SK-N-MC (cell line): ENCODE data around the gene OPRL1.

Experiments used
- DNase-seq: peaks from one replicate; pipeline ENCODE4 v3.0.0-alpha.2; 2011; ENCODE audit warnings: low read depth, low spot score
- H3K27ac ChIP-seq: fragments of 200-600 bp; sonication (generic); 2 replicates; pipeline ENCODE4 v1.5.1; 2016; ENCODE audit warnings: mixed run types
- H3K36me3 ChIP-seq: fragments of 200-600 bp; sonication (generic); 2 replicates; pipeline ENCODE4 v1.6.1; 2017; ENCODE audit warnings: antibody characterized with exemption, low read length, mixed read lengths; ENCODE audit not compliant: insufficient read depth
- H3K4me3 ChIP-seq: fragments of 200-600 bp; sonication (generic); 2 replicates; pipeline ENCODE4 v1.5.1; 2016
- H3K9ac ChIP-seq: fragments of 200-600 bp; sonication (generic); 2 replicates; pipeline ENCODE4 v1.8.0; 2017; ENCODE audit warnings: mixed run types, mixed read lengths; ENCODE audit not compliant: insufficient read length
- H3K9me3 ChIP-seq: fragments of 200-600 bp; sonication (generic); 2 replicates; pipeline ENCODE4 v1.6.1; 2017; ENCODE audit warnings: low read depth, mild to moderate bottlenecking, antibody characterized with exemption, low read length, moderate library complexity, mixed read lengths
- EZH2 ChIP-seq: fragments of 200-600 bp; sonication (generic); IDR thresholded peaks from one replicate; pipeline ENCODE4 v1.6.1; 2017; ENCODE audit warnings: antibody characterized with exemption
- FOXP2 ChIP-seq: optimal IDR thresholded peaks from 2 replicates; pipeline ENCODE3; 2011; ENCODE audit warnings: mild to moderate bottlenecking, moderate library complexity; ENCODE audit not compliant: insufficient read depth; ENCODE audit errors: extremely low read length, control extremely low read depth
- POLR2AphosphoS5 ChIP-seq: IDR thresholded peaks from 2 replicates; pipeline ENCODE4 v1.6.1; 2012; ENCODE audit warnings: mild to moderate bottlenecking, low read depth, low read length, borderline replicate concordance

Gene OPRL1

GRCh38 chr20:64080013-64080812 lies at the start of gene OPRL1:
TSS of gene OPRL1 (plus strand) at chr20:64080082. CDS start at chr20:64092721, 12,639 bp downstream.
- Histone ChIP-seq H3K4me3 (peak within 1 kb of the TSS; percentile 91), H3K9ac (peak within 1 kb of the TSS; percentile 85), H3K27ac (no peak within 1 kb of the TSS), H3K36me3 (no peaks in the 10 kb centered on the region), H3K9me3 (no peaks in the 10 kb centered on the region)
- DNase-seq, result no peak
- no peak for TF ChIP-seq FOXP2
- TF ChIP-seq EZH2, result no peak
- TF ChIP-seq POLR2AphosphoS5, result no peak

DNA sequence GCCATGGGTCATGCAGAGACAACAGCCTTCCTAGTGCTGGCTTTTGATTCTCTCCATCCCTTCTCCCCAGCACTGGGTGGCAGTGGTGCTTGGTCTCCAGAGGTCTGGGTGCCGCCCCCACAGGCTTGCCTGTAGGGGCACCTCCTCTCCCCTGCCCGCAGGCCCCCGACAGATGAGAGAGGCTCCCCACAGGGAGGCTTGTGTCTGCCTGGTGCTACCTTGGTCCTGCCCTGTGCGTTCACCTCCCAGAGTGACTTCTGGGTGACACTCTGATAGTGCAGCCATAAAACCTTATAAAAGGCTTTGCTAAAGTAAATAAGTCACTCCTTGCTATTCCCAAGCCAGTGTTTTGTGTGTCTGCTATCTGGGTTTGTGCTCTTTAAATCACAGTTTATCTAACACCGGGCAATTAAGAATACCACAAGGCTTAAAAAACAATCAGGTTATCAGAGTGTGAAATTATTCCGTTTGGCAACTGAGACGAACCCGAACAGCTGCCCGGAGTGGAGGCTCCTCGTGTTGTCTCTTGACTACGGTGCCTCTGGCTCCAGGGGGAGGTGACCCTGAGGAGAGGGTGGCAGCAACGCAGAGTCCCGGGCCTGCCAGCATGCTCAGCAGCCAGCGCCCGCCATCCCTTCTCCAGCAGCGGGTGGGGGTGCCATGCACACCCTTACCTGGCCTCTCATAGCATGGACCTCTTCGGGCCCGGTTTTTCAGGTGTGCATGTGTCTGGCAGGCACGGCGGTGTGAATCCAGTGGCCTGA lies 49.3 kb upstream of the OPRL1 start:
- no peak for TF ChIP-seq FOXP2
- TF ChIP-seq POLR2AphosphoS5, result no peak
- TF ChIP-seq EZH2, result no peak
- Histone ChIP-seq H3K36me3 (peaks cover 46% of the 10 kb centered on the region; the same call in 1 of the 2 replicates), H3K4me3 (no peak overlapping the region), H3K27ac (no peak overlapping the region), H3K9me3 (no peaks in the 10 kb centered on the region), H3K9ac (no peak overlapping the region)
- DNase-seq, result no peak

DNA sequence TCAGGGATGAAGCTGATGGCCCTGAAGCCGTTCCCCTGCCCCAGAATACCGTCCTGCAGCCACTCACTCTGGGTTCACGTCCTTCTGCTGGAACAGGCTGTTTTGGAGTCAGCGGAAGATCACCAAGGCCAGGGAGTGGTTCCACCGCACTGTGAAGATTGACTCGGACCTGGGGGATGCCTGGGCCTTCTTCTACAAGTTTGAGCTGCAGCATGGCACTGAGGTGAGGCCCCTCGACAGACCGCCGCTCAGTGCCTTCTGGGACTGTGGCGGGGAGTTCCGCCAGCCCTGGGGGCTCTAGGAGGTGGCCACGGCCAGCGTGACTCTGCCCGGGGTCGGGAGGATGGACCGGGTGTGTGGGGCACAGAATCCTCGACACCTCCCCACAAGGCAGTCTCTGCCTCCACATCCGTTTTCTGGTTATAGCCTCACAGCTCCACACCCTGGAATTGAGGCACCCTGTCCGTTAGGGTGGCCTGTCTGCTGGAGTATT lies 48.0 kb upstream of the OPRL1 start:
- Histone ChIP-seq H3K9me3 (no peaks in the 10 kb centered on the region), H3K36me3 (peaks cover 36% of the 10 kb centered on the region; the same call in 1 of the 2 replicates), H3K4me3 (no peak overlapping the region), H3K27ac (no peak overlapping the region), H3K9ac (no peak overlapping the region)
- DNase-seq, result no peak
- no peak for TF ChIP-seq POLR2AphosphoS5
- TF ChIP-seq EZH2, result no peak
- TF ChIP-seq FOXP2, result no peak

- TF ChIP-seq EZH2 (no peak), POLR2AphosphoS5 (no peak), FOXP2 (no peak)
- Histone ChIP-seq H3K4me3 (no peak overlapping the region), H3K9ac (no peak overlapping the region), H3K27ac (no peak overlapping the region), H3K9me3 (no peaks in the 10 kb centered on the region), H3K36me3 (peaks cover 25% of the 10 kb centered on the region; the same call in 1 of the 2 replicates)
- no peak for DNase-seq
These were observed 46.9 kb upstream of the OPRL1 start for GRCh38 chr20:64032706-64033624.

- no peak for TF ChIP-seq EZH2
- TF ChIP-seq FOXP2, result no peak
- no peak for TF ChIP-seq POLR2AphosphoS5
- Histone ChIP-seq H3K36me3 (peaks cover 19% of the 10 kb centered on the region; the same call in 1 of the 2 replicates), H3K27ac (no peak overlapping the region), H3K9ac (no peak overlapping the region), H3K4me3 (no peak overlapping the region), H3K9me3 (no peaks in the 10 kb centered on the region)
- DNase-seq, result no peak
These were observed 45.8 kb upstream of the OPRL1 start for GRCh38 chr20:64033981-64034493.

DNA sequence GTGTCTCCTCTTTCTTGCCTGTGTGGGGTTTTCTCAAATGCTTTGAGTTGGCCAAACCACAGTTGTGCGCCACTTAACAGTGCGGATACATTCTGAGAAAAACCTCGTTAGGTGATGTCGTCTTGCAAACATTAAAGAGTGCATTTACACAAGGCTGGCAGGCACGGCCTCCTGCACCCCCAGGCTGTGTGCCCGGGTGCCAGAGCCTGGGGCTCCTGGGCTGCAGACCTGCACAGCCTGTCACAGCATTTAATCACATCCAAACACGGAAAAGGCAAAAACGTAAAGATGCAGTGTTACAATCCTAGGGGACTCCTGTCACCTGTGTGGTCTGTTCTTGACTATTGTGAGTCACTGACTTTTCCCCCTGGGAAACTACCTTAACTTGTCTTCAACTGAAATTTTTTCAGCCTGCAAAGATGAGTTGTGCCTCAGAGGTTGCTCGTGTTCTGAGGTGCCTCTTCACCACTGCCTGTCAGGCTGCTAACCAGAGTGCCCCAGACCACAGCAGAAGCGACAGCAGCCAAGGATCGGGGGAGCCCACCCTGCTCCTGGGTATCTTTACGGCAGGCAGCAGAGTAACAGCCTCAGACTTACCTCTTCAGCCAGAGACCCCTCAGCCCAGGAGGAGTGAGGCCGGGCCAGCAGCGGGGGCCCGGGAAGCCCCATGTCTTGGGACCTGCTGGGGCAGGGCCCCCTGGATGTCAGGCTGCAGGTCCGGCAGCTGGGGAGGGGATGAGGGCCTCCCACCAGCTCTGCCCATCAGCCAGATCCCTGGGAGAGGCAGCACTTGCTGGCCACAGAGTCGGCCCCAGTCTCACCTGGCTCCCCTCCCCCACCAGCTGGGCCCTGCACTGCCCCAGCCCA lies 44.6 kb upstream of the OPRL1 start:
- Histone ChIP-seq H3K4me3 (no peak overlapping the region), H3K9me3 (no peaks in the 10 kb centered on the region), H3K9ac (no peak overlapping the region), H3K36me3 (peaks cover 7% of the 10 kb centered on the region; the same call in 1 of the 2 replicates), H3K27ac (0 out of 2 replicates have a peak overlapping the region, but pooled peaks have one; percentile 42)
- no peak for DNase-seq
- no peak for TF ChIP-seq POLR2AphosphoS5
- no peak for TF ChIP-seq EZH2
- no peak for TF ChIP-seq FOXP2

DNA sequence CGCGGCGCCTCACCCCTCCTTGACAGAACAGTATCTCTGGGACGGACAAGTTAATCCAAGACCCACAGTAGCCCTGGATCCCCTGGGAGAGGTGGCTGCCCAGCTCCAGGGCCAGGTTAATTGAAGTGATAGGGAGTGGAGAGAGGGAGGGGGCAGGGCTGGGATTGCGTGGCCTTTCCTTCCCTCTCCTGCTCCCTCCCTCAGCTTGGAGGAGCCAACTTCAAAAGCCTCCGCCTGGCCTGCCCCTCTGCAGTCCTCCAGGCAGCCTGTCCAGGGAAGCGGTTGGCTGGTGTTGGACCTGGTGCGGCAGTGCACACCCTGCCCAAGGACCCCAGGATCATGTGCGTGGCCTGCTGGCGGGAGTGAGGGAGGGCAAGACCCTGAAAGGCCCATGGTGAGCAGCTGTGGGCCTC lies 43.9 kb upstream of the OPRL1 start, which contains the start of gene C20orf204:
TSS of gene C20orf204 (plus strand) at position 250 of the 413 bp plus-strand sequence. CDS start at position 392, 142 bp downstream.
- no peak for TF ChIP-seq EZH2
- TF ChIP-seq FOXP2, result no peak
- no peak for TF ChIP-seq POLR2AphosphoS5
- H3K27ac ChIP-seq, result 0 out of 2 replicates have a peak within 1 kb of the TSS, but pooled peaks have one; percentile 42
- no peak within 1 kb of the TSS for H3K4me3 ChIP-seq
- no peak within 1 kb of the TSS for H3K9ac ChIP-seq
- peaks cover 5% of the 10 kb centered on the region; the same call in 1 of the 2 replicates for H3K36me3 ChIP-seq
- DNase-seq, result no peak
- H3K9me3 ChIP-seq, result no peaks in the 10 kb centered on the region
